K562 (cell line): ENCODE data around the gene GUCA1A. TPM values are rescaled to one million over a fixed set of nuclear protein-coding genes. Genes with fewer than 3 reads are reported as not detected.
A peak's percentile ranks its signal among the peaks of the same experiment; 100 is the strongest.

Experiments
- ARID1B ChIP-seq: fragments of 450-650 bp; IDR thresholded peaks from 2 replicates; pipeline ENCODE4 v1.6.1; 2016; ENCODE audit warnings: antibody characterized with exemption, mild to moderate bottlenecking, inconsistent platforms
- ATF1 ChIP-seq, 2 experiments: fragments of 450-650 bp in 1 of 2; IDR thresholded peaks; 2 replicates each; pipeline ENCODE4 v1.6.1; 2016; ENCODE audit warnings: missing compliant biosample characterization in 1 of 2, missing genetic modification characterization in 1 of 2
- HDAC2 ChIP-seq: fragments of 450-650 bp; IDR thresholded peaks from 2 replicates; pipeline ENCODE4 v1.6.1; 2016; ENCODE audit warnings: mild to moderate bottlenecking
- HDAC3 ChIP-seq: fragments of 450-650 bp; IDR thresholded peaks from 2 replicates; pipeline ENCODE4 v1.6.1; 2018; ENCODE audit warnings: borderline replicate concordance, mild to moderate bottlenecking, moderate library complexity; ENCODE audit not compliant: partially characterized antibody
- ID3 ChIP-seq, 2 experiments: fragments of 250-450 bp in 1 of 2; fragments of 450-650 bp in 1 of 2; sonication (Bioruptor Pico) in 1 of 2; IDR thresholded peaks; 2 replicates each; pipeline versions ENCODE4 v1.6.1 to v1.8.0; 2016 to 2021; ENCODE audit warnings: mild to moderate bottlenecking in 2 of 2, moderate library complexity in 2 of 2, missing compliant biosample characterization in 1 of 2, missing genetic modification characterization in 1 of 2
- MBD1 ChIP-seq: fragments of 250-450 bp; sonication (Bioruptor Pico); IDR thresholded peaks from 2 replicates; pipeline ENCODE4 v1.8.0; 2022; ENCODE audit warnings: inconsistent platforms
- MTF1 ChIP-seq: fragments of 250-450 bp; sonication (Bioruptor Pico); IDR thresholded peaks from 2 replicates; pipeline ENCODE4 v1.9.0; 2021; ENCODE audit warnings: moderate library complexity, mild to moderate bottlenecking, inconsistent platforms, borderline replicate concordance
- NR2C2 ChIP-seq, 2 experiments: fragments of 200-800 bp in 1 of 2; sonication (Bioruptor generic) in 1 of 2; sonication (generic) in 1 of 2; formaldehyde crosslinking in 1 of 2; IDR thresholded peaks; 2 replicates each; pipeline versions ENCODE4 v1.6.1 to v1.8.0; 2016 to 2022; ENCODE audit warnings: mild to moderate bottlenecking in 1 of 2, missing compliant biosample characterization in 1 of 2, missing genetic modification characterization in 1 of 2, missing genetic modification reagents in 1 of 2
- PTBP1 ChIP-seq: fragments of 200-400 bp; formaldehyde crosslinking; IDR thresholded peaks from 2 replicates; pipeline ENCODE4 v1.6.1; 2017; ENCODE audit warnings: low read depth, low read length
- RUNX1 ChIP-seq: sonication (generic); IDR thresholded peaks from 2 replicates; pipeline ENCODE4 v1.6.1; 2016; ENCODE audit warnings: antibody characterized with exemption, low read depth
- SMAD3 ChIP-seq: fragments of 450-650 bp; formaldehyde crosslinking; conservative IDR thresholded peaks from 2 replicates; pipeline ENCODE4 v1.4.0; 2020; ENCODE audit warnings: mild to moderate bottlenecking
- TRIM25 ChIP-seq: fragments of 450-650 bp; IDR thresholded peaks from 2 replicates; pipeline ENCODE4 v1.7.0; 2016; ENCODE audit warnings: borderline replicate concordance
- USF2 ChIP-seq: sonication (generic); formaldehyde crosslinking; IDR thresholded peaks from 2 replicates; pipeline ENCODE4 v1.5.0; 2020; ENCODE audit warnings: missing genetic modification reagents
- ZBTB26 ChIP-seq: fragments of 450-650 bp; formaldehyde crosslinking; IDR thresholded peaks from 2 replicates; pipeline ENCODE4 v1.4.0; 2022; ENCODE audit warnings: missing genetic modification characterization
- ZBTB7A ChIP-seq: IDR thresholded peaks from 2 replicates; pipeline ENCODE4 v1.6.1; 2011; ENCODE audit warnings: low read depth, mild to moderate bottlenecking, low read length, moderate library complexity, borderline replicate concordance; ENCODE audit not compliant: control insufficient read depth
- ZNF224 ChIP-seq: sonication (generic); formaldehyde crosslinking; IDR thresholded peaks from 2 replicates; pipeline ENCODE4 v1.8.0; 2022; ENCODE audit warnings: mild to moderate bottlenecking, missing genetic modification reagents
- ZNF398 ChIP-seq: fragments of 250-450 bp; sonication (Bioruptor Pico); IDR thresholded peaks from 2 replicates; pipeline ENCODE4 v1.8.0; 2021; ENCODE audit warnings: moderate library complexity, mild to moderate bottlenecking, inconsistent platforms
- polyA plus RNA-seq, 8 experiments: library from polyadenylated mRNA; depleted of rRNA in 4 of 8; stranded (reverse) in 5 of 8; unstranded in 3 of 8; fragments of >200 nt; fragmentation: Nextera tagmentation in 2 of 8; fragmentation: Illumina TruSeq in 1 of 8; extraction: Ambion mirVana in 2 of 8; extraction: Trizol in 1 of 8; gene quantifications; 2 replicates each; pipeline versions ENCODE4 v1.2.1 to v1.2.3, GENCODE V29; 2011 to 2014; ENCODE audit warnings: inconsistent platforms in 1 of 8, missing spikeins in 1 of 8
- total RNA-seq, 7 experiments: library from RNA; depleted of rRNA in 6 of 7; stranded (reverse); fragments of >200 nt in 6 of 7; fragmentation: Illumina TruSeq in 2 of 7; extraction: Trizol in 2 of 7; gene quantifications; 2 replicates each; pipeline versions ENCODE4 v1.2.1 to v1.2.3, GENCODE V29; 2011 to 2021; ENCODE audit warnings: low replicate concordance in 1 of 7

GUCA1A gene
- total and polyA plus RNA-seq, 9 of the 15 experiments (the other 6 are each of a cell fraction or from before 2014, with no cell fraction given) = not detected

- TF ChIP-seq ID3 (CRISPR knock-in tag; IDR thresholded peaks at IDR 0.05) (no peak), ID3 (tag; IDR thresholded peaks at IDR 0.05) (no peak), HDAC3 (peak; percentile 30), MTF1 (CRISPR knock-in tag) (no peak), SMAD3 (no peak), NR2C2 (CRISPR knock-in tag; IDR thresholded peaks at IDR 0.05) (no peak), NR2C2 (tag; IDR thresholded peaks at IDR 0.05) (peak; percentile 22), ZNF224 (CRISPR knock-in tag) (no peak), ARID1B (peak; percentile 67; the same call in 1 of the 2 replicates), TRIM25 (no peak), ZBTB7A (no peak), MBD1 (CRISPR knock-in tag) (peak; percentile 71; the same call in 1 of the 2 replicates), HDAC2 (peak; percentile 23; the same call in 1 of the 2 replicates), RUNX1 (no peak), PTBP1 (no peak), USF2 (no peak), ZNF398 (CRISPR knock-in tag) (no peak), ZBTB26 (CRISPR knock-in tag) (no peak), ATF1 (CRISPR knock-in tag; IDR thresholded peaks at IDR 0.05) (no peak), ATF1 (tag; IDR thresholded peaks at IDR 0.05) (peak; percentile 44; the same call in 1 of the 2 replicates)
Observed at GRCh38 chr6:42224222-42225028, 51.3 kb downstream of the GUCA1A start (continued).
